Smooth muscle cell (in vitro differentiated cells): Measurements from ENCODE around the gene FGF14. TPM values are rescaled to one million over a fixed set of nuclear protein-coding genes. Genes with fewer than 3 reads are reported as not detected.

Source experiments
- DNase-seq: peaks from one replicate; lab custom pipeline; 2025; ENCODE audit not compliant: unreplicated experiment; lab: John Stamatoyannopoulos, UW
- H2AFZ ChIP-seq: fragments of 200-600 bp; sonication (generic); 2 replicates; pipeline ENCODE4 v1.6.0; 2016; ENCODE audit warnings: antibody characterized with exemption, low read depth, mild to moderate bottlenecking
- H3F3A ChIP-seq: fragments of 200-600 bp; sonication (generic); 2 replicates; pipeline ENCODE4 v1.6.0; 2017; ENCODE audit warnings: antibody characterized with exemption, low read depth
- H3K27ac ChIP-seq: fragments of 200-600 bp; sonication (generic); 2 replicates; pipeline ENCODE4 v1.5.1; 2016; ENCODE audit warnings: low read depth, mild to moderate bottlenecking
- H3K27me3 ChIP-seq: fragments of 200-600 bp; sonication (generic); 2 replicates; pipeline ENCODE4 v1.6.1; 2016; ENCODE audit warnings: low read depth, mild to moderate bottlenecking
- H3K36me3 ChIP-seq: fragments of 200-600 bp; sonication (generic); 2 replicates; pipeline ENCODE4 v1.5.1; 2016; ENCODE audit warnings: low read depth
- H3K4me1 ChIP-seq: fragments of 200-600 bp; sonication (generic); 2 replicates; pipeline ENCODE4 v1.5.1; 2016; ENCODE audit warnings: low read depth
- H3K4me2 ChIP-seq: fragments of 200-600 bp; sonication (generic); 2 replicates; pipeline ENCODE4 v1.6.0; 2016; ENCODE audit warnings: mild to moderate bottlenecking
- H3K4me3 ChIP-seq: fragments of 200-600 bp; sonication (generic); 2 replicates; pipeline ENCODE4 v1.5.1; 2016; ENCODE audit warnings: mild to moderate bottlenecking
- H3K79me2 ChIP-seq: fragments of 200-600 bp; sonication (generic); 2 replicates; pipeline ENCODE4 v1.6.0; 2016; ENCODE audit warnings: low read depth, mild to moderate bottlenecking
- H3K9ac ChIP-seq: fragments of 200-600 bp; sonication (generic); 2 replicates; pipeline ENCODE4 v1.6.0; 2016; ENCODE audit warnings: low read depth
- H3K9me3 ChIP-seq: fragments of 200-600 bp; sonication (generic); replicated peaks from 2 replicates; pipeline ENCODE4 v1.5.1; 2016; ENCODE audit warnings: low read depth
- H4K20me1 ChIP-seq: fragments of 200-600 bp; sonication (generic); 2 replicates; pipeline ENCODE4 v1.6.0; 2016; ENCODE audit warnings: low read depth
- CTCF ChIP-seq: fragments of 200-600 bp; sonication (generic); IDR thresholded peaks from 2 replicates; pipeline ENCODE4 v1.5.1; 2017; ENCODE audit warnings: borderline replicate concordance, mild to moderate bottlenecking, antibody characterized with exemption; ENCODE audit not compliant: insufficient read depth, poor library complexity, severe bottlenecking
- WGBS: methylation state at CpG from one replicate; pipeline ENCODE4 v1.1.7; 2016; ENCODE audit warnings: low lambda C conversion rate; 5-methylcytosine and 5-hydroxymethylcytosine counted together
- polyA plus RNA-seq: library from polyadenylated mRNA; unstranded; fragments of >200 nt; fragmentation: Nextera tagmentation; extraction: Ambion mirVana; gene quantifications from 2 replicates; pipeline ENCODE4 v1.2.1, GENCODE V29; 2016
- total RNA-seq: library from RNA; depleted of rRNA; stranded (reverse); fragments of >200 nt; gene quantifications from 2 replicates; pipeline ENCODE4 v1.2.3, GENCODE V29; 2014

The FGF14 gene
- total RNA-seq (not detected in 2 replicates), polyA plus RNA-seq (0.01 and 0.23 TPM in 2 replicates)

- WGBS: 31% methylated on average over 6 of the region's 6 CpGs
- peak within 1 kb of the TSS; percentile 85 for H3K4me2 ChIP-seq
- peak within 1 kb of the TSS; percentile 39 for H3K4me3 ChIP-seq
- peaks cover 74% of the 10 kb centered on the region for H3K27me3 ChIP-seq
- no peaks in the 10 kb centered on the region for H3K36me3 ChIP-seq
- H3K79me2 ChIP-seq: no peaks in the 10 kb centered on the region
- H3F3A ChIP-seq: no peaks in the 10 kb centered on the region
- peaks cover 17% of the 10 kb centered on the region for H3K4me1 ChIP-seq
- peak within 1 kb of the TSS; percentile 58 for H2AFZ ChIP-seq
- no peaks in the 10 kb centered on the region for H3K9me3 ChIP-seq
- no peaks in the 10 kb centered on the region for H4K20me1 ChIP-seq
- no peak within 1 kb of the TSS for H3K9ac ChIP-seq
- no peak within 1 kb of the TSS for H3K27ac ChIP-seq
- no peak for TF ChIP-seq CTCF
- DNase-seq: no peak
Observed at GRCh38 chr13:102401766-102402165, at the start of gene FGF14. FGF14 (minus strand) TSS chr13:102402048.

GRCh38 chr13:102443249-102443648 lies 41.4 kb upstream of the FGF14 start:
- Histone ChIP-seq H3K36me3 (no peaks in the 10 kb centered on the region), H3K27me3 (no peaks in the 10 kb centered on the region), H2AFZ (no peak overlapping the region), H3K4me3 (no peak overlapping the region), H3K9me3 (no peaks in the 10 kb centered on the region), H3K79me2 (no peaks in the 10 kb centered on the region), H3F3A (no peaks in the 10 kb centered on the region), H4K20me1 (no peaks in the 10 kb centered on the region), H3K4me2 (no peak overlapping the region), H3K9ac (no peak overlapping the region), H3K4me1 (no peaks in the 10 kb centered on the region), H3K27ac (no peak overlapping the region)
- TF ChIP-seq CTCF: no peak
- WGBS: 100% methylated on average over 1 of the region's 1 CpG
- no peak for DNase-seq

GRCh38 chr13:102441085-102441484 lies 39.2 kb upstream of the FGF14 start:
- Histone ChIP-seq H3K9ac (no peak overlapping the region), H3K79me2 (no peaks in the 10 kb centered on the region), H3K27ac (no peak overlapping the region), H3K4me2 (no peak overlapping the region), H3K27me3 (no peaks in the 10 kb centered on the region), H4K20me1 (no peaks in the 10 kb centered on the region), H3K4me3 (no peak overlapping the region), H3K9me3 (no peaks in the 10 kb centered on the region), H3F3A (no peaks in the 10 kb centered on the region), H2AFZ (no peak overlapping the region), H3K4me1 (no peaks in the 10 kb centered on the region), H3K36me3 (no peaks in the 10 kb centered on the region)
- no peak for TF ChIP-seq CTCF
- no peak for DNase-seq

GRCh38 chr13:102440259-102440936 lies 38.5 kb upstream of the FGF14 start:
- Histone ChIP-seq H3K4me1 (no peaks in the 10 kb centered on the region), H4K20me1 (no peaks in the 10 kb centered on the region), H2AFZ (no peak overlapping the region), H3K4me3 (no peak overlapping the region), H3K4me2 (no peak overlapping the region), H3K79me2 (no peaks in the 10 kb centered on the region), H3F3A (no peaks in the 10 kb centered on the region), H3K36me3 (no peaks in the 10 kb centered on the region), H3K9ac (no peak overlapping the region), H3K9me3 (no peaks in the 10 kb centered on the region), H3K27me3 (no peaks in the 10 kb centered on the region), H3K27ac (no peak overlapping the region)
- 87% methylated on average over 2 of the region's 2 CpGs for WGBS
- DNase-seq: no peak
- no peak for TF ChIP-seq CTCF
